GM23338 (cell line): Measurements from ENCODE around the gene SLC8A1. TPM values are rescaled to one million over a fixed set of nuclear protein-coding genes. Genes with fewer than 3 reads are reported as not detected.

Experiments
- ATAC-seq: fragments of 200-7000 bp; cut with Tn5 transposase; 3 replicates; pipeline ENCODE4 v1.9.1; 2020
- DNase-seq: peaks from one replicate; pipeline ENCODE4 v3.0.0-alpha.2; 2015; ENCODE audit warnings: low spot score
- H2AFZ ChIP-seq: fragments of 200-600 bp; sonication (generic); 2 replicates; pipeline ENCODE4 v1.8.0; 2016; ENCODE audit warnings: antibody characterized with exemption, mild to moderate bottlenecking, moderate library complexity
- H3F3A ChIP-seq: fragments of 200-600 bp; sonication (generic); replicated peaks from 2 replicates; pipeline ENCODE4 v1.8.0; 2017; ENCODE audit warnings: antibody characterized with exemption, mixed run types, low read depth
- H3K27ac ChIP-seq: fragments of 200-600 bp; sonication (generic); 2 replicates; pipeline ENCODE4 v1.6.1; 2016; ENCODE audit warnings: low read depth
- H3K27me3 ChIP-seq: fragments of 200-600 bp; sonication (generic); 2 replicates; pipeline ENCODE4 v1.8.0; 2016; ENCODE audit warnings: mild to moderate bottlenecking, mixed run types, moderate library complexity; ENCODE audit not compliant: insufficient read depth
- H3K36me3 ChIP-seq: fragments of 200-600 bp; sonication (generic); 2 replicates; pipeline ENCODE4 v1.8.0; 2016; ENCODE audit warnings: mild to moderate bottlenecking; ENCODE audit not compliant: insufficient read depth
- H3K4me1 ChIP-seq: fragments of 200-600 bp; sonication (generic); 2 replicates; pipeline ENCODE4 v1.8.0; 2016; ENCODE audit warnings: mild to moderate bottlenecking, moderate library complexity; ENCODE audit not compliant: insufficient read depth
- H3K4me2 ChIP-seq: fragments of 200-600 bp; sonication (generic); 2 replicates; pipeline ENCODE4 v1.7.1; 2017; ENCODE audit warnings: mixed run types
- H3K4me3 ChIP-seq: fragments of 200-600 bp; sonication (generic); 2 replicates; pipeline ENCODE4 v1.6.1; 2016; ENCODE audit warnings: mixed run types
- H3K79me2 ChIP-seq: fragments of 200-600 bp; sonication (generic); replicated peaks from 2 replicates; pipeline ENCODE4 v1.8.0; 2017; ENCODE audit warnings: mild to moderate bottlenecking; ENCODE audit not compliant: insufficient read depth
- H3K9me2 ChIP-seq: fragments of 200-600 bp; sonication (generic); 2 replicates; pipeline ENCODE4 v1.8.0; 2017; ENCODE audit not compliant: insufficient read depth
- H4K20me1 ChIP-seq: fragments of 200-600 bp; sonication (generic); replicated peaks from 2 replicates; pipeline ENCODE4 v1.8.0; 2017; ENCODE audit warnings: mild to moderate bottlenecking; ENCODE audit not compliant: insufficient read depth
- H3K27ac Mint-ChIP-seq: 2 replicates; pipeline ENCODE4 v1.8.0; 2020; ENCODE audit warnings: inconsistent platforms, mild to moderate bottlenecking, moderate library complexity, mixed read lengths
- H3K27me3 Mint-ChIP-seq: 3 replicates; pipeline ENCODE4 v1.8.0; 2022; ENCODE audit warnings: low read depth, mild to moderate bottlenecking, moderate library complexity, mixed read lengths, inconsistent platforms; ENCODE audit not compliant: insufficient read depth, poor library complexity
- H3K36me3 Mint-ChIP-seq: 3 replicates; pipeline ENCODE4 v1.8.0; 2021; ENCODE audit warnings: low read depth, mild to moderate bottlenecking, inconsistent platforms, moderate library complexity, mixed read lengths
- H3K4me1 Mint-ChIP-seq: 3 replicates; pipeline ENCODE4 v1.8.0; 2020; ENCODE audit warnings: mild to moderate bottlenecking, inconsistent platforms, mixed read lengths
- H3K4me3 Mint-ChIP-seq: 3 replicates; pipeline ENCODE4 v1.8.0; 2021; ENCODE audit warnings: moderate library complexity, mild to moderate bottlenecking, inconsistent platforms, mixed read lengths
- H3K9me3 Mint-ChIP-seq: 3 replicates; pipeline ENCODE4 v1.8.0; 2020; ENCODE audit warnings: moderate library complexity, mild to moderate bottlenecking, inconsistent platforms, mixed read lengths
- CREB1 ChIP-seq: fragments of 250-450 bp; sonication (Bioruptor Pico); IDR thresholded peaks from 2 replicates; pipeline ENCODE4 v1.5.0; 2020; ENCODE audit warnings: low read depth, mild to moderate bottlenecking, moderate library complexity
- ETS1 ChIP-seq: IDR thresholded peaks from 2 replicates; pipeline ENCODE4 v1.6.1; 2016; ENCODE audit warnings: antibody characterized with exemption
- EZH2 ChIP-seq: fragments of 200-600 bp; sonication (generic); IDR thresholded peaks from one replicate; pipeline ENCODE4 v1.8.0; 2017; ENCODE audit warnings: antibody characterized with exemption, mild to moderate bottlenecking, low read depth; ENCODE audit not compliant: unreplicated experiment
- EZH2phosphoT487 ChIP-seq: fragments of 200-600 bp; sonication (generic); IDR thresholded peaks from one replicate; pipeline ENCODE4 v1.8.1; 2018; ENCODE audit warnings: antibody characterized with exemption; ENCODE audit not compliant: unreplicated experiment
- JUNB ChIP-seq: IDR thresholded peaks from one replicate; pipeline ENCODE4 v1.6.1; 2016; ENCODE audit warnings: antibody characterized with exemption; ENCODE audit not compliant: unreplicated experiment
- NANOG ChIP-seq: IDR thresholded peaks from 2 replicates; pipeline ENCODE4 v1.6.1; 2016; ENCODE audit warnings: antibody characterized with exemption, borderline replicate concordance
- POLR2AphosphoS5 ChIP-seq: IDR thresholded peaks from 2 replicates; pipeline ENCODE4 v1.6.1; 2016; ENCODE audit warnings: antibody characterized with exemption, low read depth
- STAT1 ChIP-seq: IDR thresholded peaks from one replicate; pipeline ENCODE4 v1.6.1; 2016; ENCODE audit warnings: antibody characterized with exemption; ENCODE audit not compliant: unreplicated experiment
- ZNF114 ChIP-seq: fragments of 250-450 bp; sonication (Bioruptor Pico); IDR thresholded peaks from 2 replicates; pipeline ENCODE4 v1.5.0; 2020; ENCODE audit warnings: mild to moderate bottlenecking, moderate library complexity
- ZNF331 ChIP-seq: fragments of 250-450 bp; sonication (Bioruptor Pico); IDR thresholded peaks from 2 replicates; pipeline ENCODE4 v1.5.0; 2020; ENCODE audit warnings: low read depth, mild to moderate bottlenecking, moderate library complexity
- ZNF462 ChIP-seq: fragments of 250-450 bp; sonication (Bioruptor Pico); IDR thresholded peaks from 2 replicates; pipeline ENCODE4 v1.5.0; 2020; ENCODE audit warnings: mild to moderate bottlenecking, moderate library complexity
- polyA plus RNA-seq: library from polyadenylated mRNA; unstranded; fragments of >200 nt; fragmentation: Nextera tagmentation; extraction: Ambion mirVana; gene quantifications from 2 replicates; pipeline ENCODE4 v1.2.1, GENCODE V29; 2016
- total RNA-seq: library from RNA; depleted of rRNA; stranded (reverse); fragments of >200 nt; shearing (Covaris generic); gene quantifications from 2 replicates; pipeline ENCODE4 v1.2.3, GENCODE V29; 2014
- TF ChIP-seq, protein P1 (sequence below), 2 experiments: fragments of 200-600 bp in 1 of 2; sonication (generic) in 1 of 2; conservative IDR thresholded peaks; 2 replicates each; pipeline versions ENCODE4 v1.5.1 to v1.6.1; 2016 to 2017; ENCODE audit warnings: antibody characterized with exemption in 2 of 2, low read depth in 2 of 2, mild to moderate bottlenecking in 2 of 2, moderate library complexity in 1 of 2
- TF ChIP-seq, protein P2 (sequence below): IDR thresholded peaks from one replicate; pipeline ENCODE4 v1.6.1; 2018; ENCODE audit warnings: antibody characterized with exemption; ENCODE audit not compliant: unreplicated experiment

Gene SLC8A1
- total and polyA plus RNA-seq, 2 experiments from 2014 or later: 2.5 to 3.3 TPM

- no peak overlapping the region for H3K4me2 ChIP-seq
- no peak overlapping the region for H3K4me3 ChIP-seq
- no peak for ATAC-seq
- no peaks in the 10 kb centered on the region for H3K79me2 ChIP-seq
- H4K20me1 ChIP-seq: no peaks in the 10 kb centered on the region
- no peaks in the 10 kb centered on the region for H3K9me2 ChIP-seq
- no peaks in the 10 kb centered on the region for H3K27me3 ChIP-seq
- no peak for DNase-seq
- no peak overlapping the region for H2AFZ ChIP-seq
- Mint-ChIP-seq H3K4me1 (no peaks in the 10 kb centered on the region), H3K27ac (no peak overlapping the region), H3K4me3 (no peak overlapping the region), H3K36me3 (no peaks in the 10 kb centered on the region), H3K27me3 (no peaks in the 10 kb centered on the region), H3K9me3 (no peaks in the 10 kb centered on the region)
- H3K4me1 ChIP-seq: no peaks in the 10 kb centered on the region
- TF ChIP-seq NANOG: no peak
- no peak for TF ChIP-seq EZH2phosphoT487
- no peak for TF ChIP-seq JUNB
- no peak for TF ChIP-seq ZNF114
- no peak for TF ChIP-seq EZH2
- TF ChIP-seq, protein P1, sequence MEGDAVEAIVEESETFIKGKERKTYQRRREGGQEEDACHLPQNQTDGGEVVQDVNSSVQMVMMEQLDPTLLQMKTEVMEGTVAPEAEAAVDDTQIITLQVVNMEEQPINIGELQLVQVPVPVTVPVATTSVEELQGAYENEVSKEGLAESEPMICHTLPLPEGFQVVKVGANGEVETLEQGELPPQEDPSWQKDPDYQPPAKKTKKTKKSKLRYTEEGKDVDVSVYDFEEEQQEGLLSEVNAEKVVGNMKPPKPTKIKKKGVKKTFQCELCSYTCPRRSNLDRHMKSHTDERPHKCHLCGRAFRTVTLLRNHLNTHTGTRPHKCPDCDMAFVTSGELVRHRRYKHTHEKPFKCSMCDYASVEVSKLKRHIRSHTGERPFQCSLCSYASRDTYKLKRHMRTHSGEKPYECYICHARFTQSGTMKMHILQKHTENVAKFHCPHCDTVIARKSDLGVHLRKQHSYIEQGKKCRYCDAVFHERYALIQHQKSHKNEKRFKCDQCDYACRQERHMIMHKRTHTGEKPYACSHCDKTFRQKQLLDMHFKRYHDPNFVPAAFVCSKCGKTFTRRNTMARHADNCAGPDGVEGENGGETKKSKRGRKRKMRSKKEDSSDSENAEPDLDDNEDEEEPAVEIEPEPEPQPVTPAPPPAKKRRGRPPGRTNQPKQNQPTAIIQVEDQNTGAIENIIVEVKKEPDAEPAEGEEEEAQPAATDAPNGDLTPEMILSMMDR (conservative IDR thresholded peaks at IDR 0.05; ENCODE audit: low read depth in 2 of 2): no peak
- TF ChIP-seq, protein P2, sequence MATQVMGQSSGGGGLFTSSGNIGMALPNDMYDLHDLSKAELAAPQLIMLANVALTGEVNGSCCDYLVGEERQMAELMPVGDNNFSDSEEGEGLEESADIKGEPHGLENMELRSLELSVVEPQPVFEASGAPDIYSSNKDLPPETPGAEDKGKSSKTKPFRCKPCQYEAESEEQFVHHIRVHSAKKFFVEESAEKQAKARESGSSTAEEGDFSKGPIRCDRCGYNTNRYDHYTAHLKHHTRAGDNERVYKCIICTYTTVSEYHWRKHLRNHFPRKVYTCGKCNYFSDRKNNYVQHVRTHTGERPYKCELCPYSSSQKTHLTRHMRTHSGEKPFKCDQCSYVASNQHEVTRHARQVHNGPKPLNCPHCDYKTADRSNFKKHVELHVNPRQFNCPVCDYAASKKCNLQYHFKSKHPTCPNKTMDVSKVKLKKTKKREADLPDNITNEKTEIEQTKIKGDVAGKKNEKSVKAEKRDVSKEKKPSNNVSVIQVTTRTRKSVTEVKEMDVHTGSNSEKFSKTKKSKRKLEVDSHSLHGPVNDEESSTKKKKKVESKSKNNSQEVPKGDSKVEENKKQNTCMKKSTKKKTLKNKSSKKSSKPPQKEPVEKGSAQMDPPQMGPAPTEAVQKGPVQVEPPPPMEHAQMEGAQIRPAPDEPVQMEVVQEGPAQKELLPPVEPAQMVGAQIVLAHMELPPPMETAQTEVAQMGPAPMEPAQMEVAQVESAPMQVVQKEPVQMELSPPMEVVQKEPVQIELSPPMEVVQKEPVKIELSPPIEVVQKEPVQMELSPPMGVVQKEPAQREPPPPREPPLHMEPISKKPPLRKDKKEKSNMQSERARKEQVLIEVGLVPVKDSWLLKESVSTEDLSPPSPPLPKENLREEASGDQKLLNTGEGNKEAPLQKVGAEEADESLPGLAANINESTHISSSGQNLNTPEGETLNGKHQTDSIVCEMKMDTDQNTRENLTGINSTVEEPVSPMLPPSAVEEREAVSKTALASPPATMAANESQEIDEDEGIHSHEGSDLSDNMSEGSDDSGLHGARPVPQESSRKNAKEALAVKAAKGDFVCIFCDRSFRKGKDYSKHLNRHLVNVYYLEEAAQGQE: no peak
- no peak for TF ChIP-seq ZNF331 (CRISPR knock-in tag)
- TF ChIP-seq ZNF462: no peak
- no peak for TF ChIP-seq ETS1
- TF ChIP-seq STAT1: no peak
- no peak for TF ChIP-seq POLR2AphosphoS5
- TF ChIP-seq CREB1 (CRISPR knock-in tag): no peak
- no peaks in the 10 kb centered on the region for H3K36me3 ChIP-seq
- no peak overlapping the region for H3K27ac ChIP-seq
- no peaks in the 10 kb centered on the region for H3F3A ChIP-seq
Observed at GRCh38 chr2:40123746-40124145, 328.1 kb downstream of the SLC8A1 start.
